ENCODE measurements around the gene RAPGEF6.
"Not testable (repeated sequence)": the region's sequence is repeated elsewhere in the genome, so short reads cannot be mapped to it uniquely, and the experiment has no call there.

RAPGEF6 gene

DNA sequence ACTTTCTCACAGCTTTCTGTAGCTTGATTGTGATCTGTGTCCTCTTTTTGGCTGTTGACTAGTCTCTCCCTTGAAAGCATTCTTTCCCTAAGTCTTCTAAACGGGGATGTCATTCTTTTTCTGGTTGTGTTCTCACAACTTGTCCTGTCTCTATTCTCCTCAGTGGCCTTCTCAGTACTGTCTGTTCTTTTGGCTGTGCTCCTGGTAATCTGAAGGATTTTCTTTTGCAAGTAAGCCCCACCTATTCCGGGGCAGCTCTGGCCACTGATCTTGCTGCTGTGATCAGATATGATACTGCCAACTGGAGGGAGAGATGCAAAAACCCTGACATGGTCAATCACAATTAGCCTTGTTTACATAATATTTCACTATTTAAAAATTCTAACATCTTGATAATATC, 198.9 kb downstream of the RAPGEF6 start:
- DNase-seq, result peak in 3 of 51 donors; percentile 7 to 14 (median 10)

- no peak for DNase-seq
Measured at GRCh38 chr5:131433109-131433508, 201.9 kb downstream of the RAPGEF6 start.

DNA sequence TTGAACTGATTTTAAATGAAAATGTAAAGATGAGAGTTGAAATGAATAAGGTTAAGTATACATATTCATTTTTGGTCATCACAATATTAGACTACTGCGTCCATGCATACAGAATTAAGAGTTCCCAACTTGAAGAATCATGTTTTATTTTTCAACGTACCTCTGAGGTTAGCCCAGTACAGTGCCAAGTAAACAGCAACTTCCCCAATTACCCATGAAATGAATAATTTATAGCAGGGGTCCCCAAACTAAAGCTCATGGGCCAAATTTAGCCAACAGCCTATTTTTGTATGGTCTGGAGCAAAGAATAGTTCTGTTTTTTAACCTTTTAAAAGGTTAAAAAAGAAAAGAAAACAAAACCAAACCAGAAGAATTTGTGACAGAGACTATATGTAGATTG, 203.2 kb downstream of the RAPGEF6 start:
- DNase-seq, result no peak

- no peak for DNase-seq
Measured at GRCh38 chr5:131430794-131431193, 204.2 kb downstream of the RAPGEF6 start.

GRCh38 chr5:131426011-131426410, 209.0 kb downstream of the RAPGEF6 start:
- DNase-seq, result no peak

DNA sequence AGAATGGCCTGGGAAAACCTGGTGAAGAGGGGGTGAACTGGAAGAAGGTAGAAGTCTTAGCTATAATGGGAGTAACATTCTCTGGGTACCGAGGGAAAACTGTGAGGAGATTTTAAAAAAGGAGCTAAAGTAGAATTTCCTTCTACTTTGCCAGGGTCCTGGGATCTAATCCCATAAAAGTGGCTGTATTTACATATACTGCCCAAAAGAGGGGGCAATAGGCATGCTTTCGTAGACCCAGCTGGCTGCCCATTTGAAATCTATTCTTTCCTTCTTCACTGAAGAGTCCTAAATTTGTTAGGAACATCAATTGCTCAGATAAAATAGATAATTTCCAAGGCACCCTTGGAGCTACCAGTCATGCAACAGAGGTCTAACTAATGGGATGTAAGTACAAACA, 212.0 kb downstream of the RAPGEF6 start:
- peak in 1 of 51 donors; percentile 6 for DNase-seq

GRCh38 chr5:131419877-131420276, 215.2 kb downstream of the RAPGEF6 start:
- DNase-seq, result no peak

- DNase-seq, result no peak
Measured at GRCh38 chr5:131418846-131419245, 216.2 kb downstream of the RAPGEF6 start.

DNA sequence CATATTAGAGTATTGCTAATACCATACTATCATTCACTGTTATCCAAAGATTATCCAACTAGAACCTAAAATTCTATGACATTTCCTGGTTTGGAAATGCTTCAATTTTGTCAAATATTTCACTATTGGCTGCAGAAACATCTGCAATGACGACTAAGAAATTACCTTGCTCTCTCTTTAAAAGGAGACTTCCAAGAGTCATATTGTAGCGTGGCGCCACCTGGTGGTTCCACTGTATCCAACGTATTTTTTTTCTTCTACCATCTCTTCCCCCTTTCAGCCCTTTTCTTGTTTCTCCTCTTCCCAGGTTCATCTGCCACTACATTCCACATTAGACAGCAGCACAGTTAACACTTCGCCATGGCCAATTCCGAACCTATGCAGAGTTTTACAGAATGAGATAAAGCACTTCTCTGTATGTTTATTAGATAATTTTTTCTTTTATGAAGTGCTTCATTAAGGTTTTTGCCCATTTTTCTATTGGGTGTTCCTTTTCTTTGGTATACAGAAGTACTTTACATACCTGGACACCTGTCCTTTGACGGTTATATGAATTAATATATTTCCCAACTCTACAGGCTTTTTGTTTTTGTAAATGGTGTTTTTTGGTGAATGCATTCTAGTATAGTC, 217.7 kb downstream of the RAPGEF6 start:
- peak in 45 of 51 donors; percentile 3 to 85 (median 44) for DNase-seq

GRCh38 chr5:131416729-131417128, 218.3 kb downstream of the RAPGEF6 start:
- no peak for DNase-seq

DNA sequence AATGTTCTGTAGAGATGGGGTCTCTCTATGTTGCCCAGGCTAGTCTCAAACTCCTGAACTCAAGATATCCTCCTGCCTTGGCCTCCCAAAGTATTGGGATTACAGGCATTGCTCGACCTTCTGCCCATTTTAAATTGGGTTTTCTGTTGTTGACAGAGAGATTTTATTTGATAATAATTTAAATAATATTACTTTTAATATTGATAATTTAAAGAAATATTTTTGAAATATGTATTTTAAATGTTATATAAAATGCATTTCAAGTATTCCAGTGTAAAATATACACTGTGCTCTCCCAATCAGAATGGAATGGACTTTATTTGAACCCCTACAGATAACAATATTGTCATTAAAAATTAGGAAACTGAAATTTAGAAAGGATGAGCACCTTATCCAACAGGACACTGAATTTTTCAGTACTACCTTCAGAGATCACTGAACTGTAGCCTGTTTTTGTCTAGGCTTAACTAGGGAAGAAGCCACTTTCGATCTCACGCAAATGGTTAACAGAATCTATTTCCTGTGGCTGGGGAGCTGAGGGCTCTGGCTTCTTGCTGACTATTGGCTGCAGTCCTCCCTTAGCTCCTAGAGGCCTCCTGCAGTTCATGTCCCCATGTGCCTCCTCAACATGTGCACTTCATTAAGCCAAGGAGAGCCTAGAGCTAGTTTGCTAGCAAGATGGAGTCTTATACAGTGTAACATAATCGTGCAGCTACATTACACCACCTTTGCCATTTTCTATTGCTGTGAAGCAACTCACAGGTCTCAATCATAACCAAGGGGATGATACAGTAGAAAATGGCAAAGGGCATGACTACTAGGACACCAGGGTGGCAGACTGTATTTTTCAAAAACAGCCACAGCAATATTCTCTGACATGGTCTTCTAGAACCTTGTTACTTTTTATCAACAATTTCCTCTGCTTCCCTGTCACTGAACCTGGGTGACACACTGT, 221.1 kb downstream of the RAPGEF6 start:
- DNase-seq, result no peak

DNA sequence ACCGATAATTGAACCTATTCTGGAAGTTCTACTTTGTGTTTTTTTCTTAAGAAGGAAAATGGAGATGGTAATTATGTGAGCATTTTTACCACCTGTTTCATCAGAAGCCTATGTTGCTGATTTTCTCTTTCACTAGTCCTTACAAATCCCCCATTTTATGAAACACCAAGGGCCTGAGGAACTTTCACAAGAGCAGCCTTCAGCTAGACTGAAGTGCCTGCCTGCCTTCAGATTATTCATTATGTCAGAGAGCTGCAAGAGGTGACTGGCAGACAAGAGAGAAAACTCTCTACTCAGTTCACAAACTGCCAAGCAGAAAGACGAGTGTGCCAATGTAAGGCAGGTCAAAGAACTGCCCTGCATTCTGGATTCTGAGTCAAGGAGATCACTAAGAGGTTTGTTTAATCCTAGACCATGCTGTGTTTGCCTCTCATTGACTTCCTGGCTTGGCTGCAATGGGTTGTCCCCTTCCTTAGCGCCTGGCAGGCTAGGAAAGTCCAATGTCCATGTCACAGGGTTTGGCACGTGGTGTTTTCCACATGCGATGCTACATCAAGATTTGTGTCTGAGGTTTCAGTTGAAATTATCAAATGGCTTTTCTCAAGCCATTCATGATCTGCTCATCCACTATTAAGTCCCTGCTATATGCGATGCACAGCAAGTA, 227.9 kb downstream of the RAPGEF6 start:
- DNase-seq, result peak in 6 of 51 donors; percentile 10 to 46 (median 22)

DNA sequence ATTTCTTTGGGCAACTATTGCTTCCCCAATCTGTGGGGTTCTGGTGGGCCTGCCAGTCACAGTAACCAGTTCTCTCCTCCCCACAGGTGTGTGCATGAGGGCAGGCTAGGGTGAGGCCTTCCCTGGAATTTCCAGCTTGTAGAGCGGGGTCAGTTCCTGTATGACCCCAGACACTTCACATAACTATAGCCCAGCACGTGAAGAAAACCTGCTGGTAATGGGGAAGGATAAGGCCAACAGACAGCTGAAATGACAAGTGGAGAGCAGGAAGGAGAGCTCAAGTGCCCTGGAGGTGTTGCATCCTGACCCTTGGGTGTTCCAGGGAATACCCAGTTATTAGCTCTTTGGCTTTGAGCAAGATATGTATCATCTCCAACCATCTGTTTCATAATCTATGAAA, 229.0 kb downstream of the RAPGEF6 start:
- DNase-seq, result no peak

- DNase-seq, result no peak
Measured at GRCh38 chr5:131405674-131406073, 229.4 kb downstream of the RAPGEF6 start.

DNA sequence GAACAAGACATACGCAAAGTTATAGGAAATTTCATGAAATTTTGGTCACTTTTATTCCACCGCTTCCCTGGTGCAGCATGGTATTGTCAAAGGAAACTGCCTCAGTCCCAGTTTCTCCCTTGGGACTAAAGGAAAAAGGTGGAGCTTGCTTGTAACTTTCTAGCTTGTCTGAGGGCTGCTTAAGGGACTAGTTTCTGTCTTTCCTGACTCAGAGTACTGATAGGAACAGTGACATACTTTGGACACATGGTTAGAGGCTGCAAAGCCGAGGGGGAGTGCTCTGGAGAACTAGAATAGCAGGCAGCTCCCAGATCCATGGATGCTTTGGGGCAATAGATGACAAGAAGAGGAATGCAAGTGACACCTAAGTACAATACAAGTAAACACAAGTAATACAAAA, 234.4 kb downstream of the RAPGEF6 start:
- DNase-seq, result no peak

- DNase-seq, result not testable (repeated sequence)
Measured at GRCh38 chr5:131399007-131399406, 236.0 kb downstream of the RAPGEF6 start.

GRCh38 chr5:131396630-131397273, 238.3 kb downstream of the RAPGEF6 start:
- no peak for DNase-seq

DNA sequence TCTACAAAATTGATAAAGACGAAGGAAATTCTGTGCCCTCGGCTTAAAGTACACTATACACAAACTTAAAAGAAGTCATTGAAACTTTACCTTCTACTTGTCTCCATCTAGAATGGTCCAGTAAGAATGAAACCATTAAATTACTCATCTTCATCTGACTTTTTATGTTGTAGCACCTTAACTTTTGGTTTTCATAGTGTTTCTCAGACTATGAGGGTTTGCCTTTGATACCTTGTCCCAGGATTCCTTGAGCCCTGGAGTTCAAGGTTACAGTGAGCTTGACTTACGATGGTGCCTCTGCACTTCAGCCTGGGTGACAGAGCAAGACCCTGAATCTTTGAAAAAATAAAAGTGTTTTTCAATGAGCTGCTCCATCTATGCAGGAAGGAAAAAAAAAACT, 239.0 kb downstream of the RAPGEF6 start:
- no peak for DNase-seq

GRCh38 chr5:131394128-131394527, 240.9 kb downstream of the RAPGEF6 start:
- no peak for DNase-seq

- DNase-seq, result peak in 14 of 51 donors; percentile 9 to 44 (median 21)
Measured at GRCh38 chr5:131393498-131393968, 241.5 kb downstream of the RAPGEF6 start.

DNA sequence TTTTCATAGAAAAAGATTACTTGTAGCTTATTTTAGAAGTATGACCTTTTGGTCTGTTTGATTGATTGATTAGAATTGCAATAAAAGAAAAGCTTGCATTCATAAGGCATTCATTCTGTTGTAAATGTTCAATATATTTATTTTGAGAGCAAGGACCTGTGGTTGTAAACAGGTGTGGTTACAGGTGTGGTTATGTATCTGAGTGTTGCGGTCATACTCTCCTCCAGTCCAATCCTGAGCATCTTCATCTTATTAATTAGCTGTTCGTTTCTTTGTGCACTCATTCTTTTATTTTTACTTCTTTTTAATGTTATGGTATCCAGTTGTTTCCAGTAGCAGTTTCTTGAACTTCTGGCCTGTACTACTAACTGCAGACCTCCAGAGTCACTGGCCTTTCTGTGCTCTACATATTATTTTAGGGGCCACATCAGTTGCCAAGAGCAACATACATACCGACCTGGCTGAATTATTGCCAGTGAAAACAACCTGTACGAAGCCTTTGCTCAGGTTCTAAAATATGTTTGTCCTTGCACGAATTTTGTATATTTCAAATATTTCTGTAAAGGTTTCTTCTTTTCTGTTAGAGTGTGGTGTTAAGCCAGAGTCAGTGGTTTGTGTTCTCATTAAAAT, 242.4 kb downstream of the RAPGEF6 start:
- DNase-seq, result no peak
